ENCODE measurements around the gene CYB5RL.
"Not testable (repeated sequence)": the region's sequence is repeated elsewhere in the genome, so short reads cannot be mapped to it uniquely, and the experiment has no call there.

CYB5RL gene

DNA sequence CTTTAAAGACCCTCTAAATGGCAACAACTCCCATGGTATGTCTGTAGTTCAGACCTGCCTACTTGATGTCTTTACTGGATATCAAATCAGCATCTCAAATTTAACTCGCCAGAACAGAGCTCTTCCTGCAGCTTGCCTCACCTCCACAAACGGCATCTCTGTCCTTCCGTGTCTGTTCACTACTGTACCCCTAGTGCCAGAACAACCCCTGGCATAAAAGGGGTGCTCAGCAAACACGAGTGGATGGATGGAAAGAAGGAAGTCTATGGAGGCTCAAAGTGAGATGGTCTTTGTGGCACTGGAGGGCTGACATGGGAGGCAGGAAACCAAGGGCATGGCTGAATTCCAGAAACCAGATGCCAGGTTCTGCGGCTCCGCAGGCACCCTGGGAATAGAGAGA lies 22.9 kb upstream of the CYB5RL start:
- no peak for DNase-seq (ENCODE audit: low read depth in 1 of 2, low spot score in 1 of 2)
- TF ChIP-seq JUND (IDR thresholded peaks at IDR 0.05; ENCODE audit: low read depth): no peak
- in situ Hi-C loops (cut with HindIII; ENCODE audit: low pct_unique_long_range_greater_than_20kb, low sequenced_read_pairs): no loop called here

GRCh38 chr1:54221867-54222484 lies 22.1 kb upstream of the CYB5RL start:
- no peak for TF ChIP-seq JUND (IDR thresholded peaks at IDR 0.05; ENCODE audit: low read depth)
- no peak for DNase-seq (ENCODE audit: low read depth in 1 of 2, low spot score in 1 of 2)
- in situ Hi-C loops (cut with HindIII; ENCODE audit: low pct_unique_long_range_greater_than_20kb, low sequenced_read_pairs): no loop called here

- TF ChIP-seq JUND (IDR thresholded peaks at IDR 0.05; ENCODE audit: low read depth): no peak
- in situ Hi-C loops (cut with HindIII; ENCODE audit: low pct_unique_long_range_greater_than_20kb, low sequenced_read_pairs): no loop called here
- DNase-seq (ENCODE audit: low read depth in 1 of 2, low spot score in 1 of 2): no peak
Measured at GRCh38 chr1:54221113-54221834, 21.4 kb upstream of the CYB5RL start.

GRCh38 chr1:54220004-54220811 lies 20.4 kb upstream of the CYB5RL start:
- in situ Hi-C loops (cut with HindIII; ENCODE audit: low pct_unique_long_range_greater_than_20kb, low sequenced_read_pairs): no loop called here
- no peak for DNase-seq (ENCODE audit: low read depth in 1 of 2, low spot score in 1 of 2)
- no peak for TF ChIP-seq JUND (IDR thresholded peaks at IDR 0.05; ENCODE audit: low read depth)

GRCh38 chr1:54219688-54220003 lies 19.8 kb upstream of the CYB5RL start:
- TF ChIP-seq JUND (IDR thresholded peaks at IDR 0.05; ENCODE audit: low read depth): no peak
- in situ Hi-C loops (cut with HindIII; ENCODE audit: low pct_unique_long_range_greater_than_20kb, low sequenced_read_pairs): no loop called here
- no peak for DNase-seq (ENCODE audit: low read depth in 1 of 2, low spot score in 1 of 2)

- DNase-seq (ENCODE audit: low read depth in 1 of 2, low spot score in 1 of 2): no peak
- in situ Hi-C loops (cut with HindIII; ENCODE audit: low pct_unique_long_range_greater_than_20kb, low sequenced_read_pairs): no loop called here
- TF ChIP-seq JUND (IDR thresholded peaks at IDR 0.05; ENCODE audit: low read depth): no peak
Measured at GRCh38 chr1:54218883-54219687, 19.3 kb upstream of the CYB5RL start.

GRCh38 chr1:54215523-54215922 lies 15.7 kb upstream of the CYB5RL start:
- DNase-seq (ENCODE audit: low read depth in 1 of 2, low spot score in 1 of 2): no peak
- in situ Hi-C loops (cut with HindIII; ENCODE audit: low pct_unique_long_range_greater_than_20kb, low sequenced_read_pairs): no loop called here
- TF ChIP-seq JUND (IDR thresholded peaks at IDR 0.05; ENCODE audit: low read depth): no peak

GRCh38 chr1:54212872-54213271 lies 13.0 kb upstream of the CYB5RL start:
- TF ChIP-seq JUND (IDR thresholded peaks at IDR 0.05; ENCODE audit: low read depth): no peak
- in situ Hi-C loops (cut with HindIII; ENCODE audit: low pct_unique_long_range_greater_than_20kb, low sequenced_read_pairs): no loop called here
- no peak for DNase-seq (ENCODE audit: low read depth in 1 of 2, low spot score in 1 of 2)

GRCh38 chr1:54207896-54208295 lies 8.1 kb upstream of the CYB5RL start:
- DNase-seq (ENCODE audit: low read depth in 1 of 2, low spot score in 1 of 2); in situ Hi-C loops (cut with HindIII; ENCODE audit: low pct_unique_long_range_greater_than_20kb, low sequenced_read_pairs): not testable (repeated sequence)

DNA sequence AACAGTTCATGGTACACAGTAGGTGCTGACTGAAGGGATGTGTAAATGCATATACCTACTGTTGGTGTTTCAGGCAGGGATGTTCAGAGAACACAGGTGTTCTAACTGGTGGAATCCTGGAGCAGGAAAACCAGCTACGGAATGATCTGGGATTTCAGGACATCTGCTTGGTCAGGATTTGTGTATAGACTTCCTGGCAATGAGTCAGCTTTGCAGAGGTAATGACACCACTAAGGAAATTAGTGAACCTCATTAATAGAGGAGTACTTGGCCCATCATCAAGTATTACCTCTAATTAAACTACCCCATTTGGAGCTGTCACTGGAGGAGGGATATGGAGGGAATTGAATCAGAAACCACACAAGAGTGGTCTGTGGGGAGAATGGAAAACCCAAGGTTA lies 7.5 kb upstream of the CYB5RL start:
- no peak for DNase-seq (ENCODE audit: low read depth in 1 of 2, low spot score in 1 of 2)
- in situ Hi-C loops (cut with HindIII; ENCODE audit: low pct_unique_long_range_greater_than_20kb, low sequenced_read_pairs): no loop called here

GRCh38 chr1:54204199-54204598 lies 4.4 kb upstream of the CYB5RL start:
- DNase-seq (ENCODE audit: low read depth in 1 of 2, low spot score in 1 of 2): no peak
- TF ChIP-seq JUND (IDR thresholded peaks at IDR 0.05; ENCODE audit: low read depth): no peak
- in situ Hi-C loops (cut with HindIII; ENCODE audit: low pct_unique_long_range_greater_than_20kb, low sequenced_read_pairs): no loop called here

More for the DNA sequence above, 7.5 kb upstream of the CYB5RL start:
- no peak for TF ChIP-seq JUND (IDR thresholded peaks at IDR 0.05; ENCODE audit: low read depth)

GRCh38 chr1:54200519-54200997 lies 728 bp upstream of the CYB5RL start:
- in situ Hi-C loops (cut with HindIII; ENCODE audit: low pct_unique_long_range_greater_than_20kb, low sequenced_read_pairs): no loop called here
- DNase-seq (ENCODE audit: low read depth in 1 of 2, low spot score in 1 of 2): no peak
- TF ChIP-seq JUND (IDR thresholded peaks at IDR 0.05; ENCODE audit: low read depth): no peak

All from T47D (cell line).